LNCaP clone FGC (cell line): ENCODE results near the gene MUC15.

Source experiments
- DNase-seq: peaks from one replicate; pipeline ENCODE4 v3.0.0-alpha.2; 2011; ENCODE audit warnings: low read depth
- H3K4me3 ChIP-seq: 2 replicates; pipeline ENCODE4 v1.5.1; 2011; ENCODE audit warnings: mild to moderate bottlenecking, low read depth, low read length, control low read depth
- TF ChIP-seq, protein P1 (sequence below): IDR thresholded peaks from 2 replicates; pipeline ENCODE4 v1.5.1; 2012; ENCODE audit warnings: mild to moderate bottlenecking; ENCODE audit not compliant: control insufficient read depth, insufficient read depth; ENCODE audit errors: extremely low read depth

The MUC15 gene

GRCh38 chr11:26587073-26587472 is 15.0 kb upstream of the MUC15 start:
- H3K4me3 ChIP-seq, result no peak overlapping the region
- no peak for DNase-seq
- TF ChIP-seq, protein P1, sequence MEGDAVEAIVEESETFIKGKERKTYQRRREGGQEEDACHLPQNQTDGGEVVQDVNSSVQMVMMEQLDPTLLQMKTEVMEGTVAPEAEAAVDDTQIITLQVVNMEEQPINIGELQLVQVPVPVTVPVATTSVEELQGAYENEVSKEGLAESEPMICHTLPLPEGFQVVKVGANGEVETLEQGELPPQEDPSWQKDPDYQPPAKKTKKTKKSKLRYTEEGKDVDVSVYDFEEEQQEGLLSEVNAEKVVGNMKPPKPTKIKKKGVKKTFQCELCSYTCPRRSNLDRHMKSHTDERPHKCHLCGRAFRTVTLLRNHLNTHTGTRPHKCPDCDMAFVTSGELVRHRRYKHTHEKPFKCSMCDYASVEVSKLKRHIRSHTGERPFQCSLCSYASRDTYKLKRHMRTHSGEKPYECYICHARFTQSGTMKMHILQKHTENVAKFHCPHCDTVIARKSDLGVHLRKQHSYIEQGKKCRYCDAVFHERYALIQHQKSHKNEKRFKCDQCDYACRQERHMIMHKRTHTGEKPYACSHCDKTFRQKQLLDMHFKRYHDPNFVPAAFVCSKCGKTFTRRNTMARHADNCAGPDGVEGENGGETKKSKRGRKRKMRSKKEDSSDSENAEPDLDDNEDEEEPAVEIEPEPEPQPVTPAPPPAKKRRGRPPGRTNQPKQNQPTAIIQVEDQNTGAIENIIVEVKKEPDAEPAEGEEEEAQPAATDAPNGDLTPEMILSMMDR, result no peak

- H3K4me3 ChIP-seq, result no peak overlapping the region
- DNase-seq, result no peak
- TF ChIP-seq, protein P1, result no peak
Observed at GRCh38 chr11:26584818-26585217, 12.8 kb upstream of the MUC15 start.

GRCh38 chr11:26583550-26583949 is 11.5 kb upstream of the MUC15 start:
- H3K4me3 ChIP-seq, result no peak overlapping the region
- DNase-seq, result peak; percentile 79
- TF ChIP-seq, protein P1, result no peak

DNA sequence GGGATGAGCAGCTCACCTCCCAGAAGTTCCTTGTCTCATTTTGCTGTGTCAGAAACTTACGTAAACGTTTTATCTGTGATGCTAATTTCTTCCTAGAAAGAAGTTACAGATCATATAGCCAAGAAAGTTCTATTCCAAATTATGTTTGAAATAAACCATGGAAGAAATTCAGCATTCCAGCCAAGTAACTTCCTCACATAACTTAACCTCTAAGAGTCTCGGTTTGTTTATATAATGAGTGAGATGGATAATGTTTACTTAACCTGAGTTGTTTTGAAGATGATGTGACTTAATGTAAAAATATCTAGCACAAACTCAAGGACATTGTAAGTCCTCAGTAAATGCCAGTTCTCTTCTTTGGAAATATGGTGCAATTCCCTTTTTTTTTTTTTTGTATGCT is 8.9 kb upstream of the MUC15 start:
- no peak for DNase-seq
- TF ChIP-seq, protein P1, result no peak
- no peak overlapping the region for H3K4me3 ChIP-seq

DNA sequence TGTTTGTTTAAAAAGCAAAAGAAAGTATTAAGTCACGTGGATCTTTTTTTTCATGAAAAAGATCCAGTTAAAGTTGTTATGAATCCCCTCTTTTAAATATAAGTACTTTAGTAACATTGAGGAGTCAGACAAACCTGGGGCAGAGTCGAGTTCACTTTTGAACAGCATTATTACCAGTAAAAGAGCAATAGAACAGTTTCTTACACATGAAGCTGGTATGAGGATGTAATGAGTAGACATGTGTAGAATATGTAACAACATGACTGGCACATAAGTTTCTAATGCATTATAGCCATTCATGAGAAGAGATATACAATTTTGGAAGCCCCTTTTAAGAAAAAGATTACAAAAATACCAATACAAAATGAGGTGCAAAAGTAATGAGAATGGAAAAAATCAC is 7.6 kb upstream of the MUC15 start:
- TF ChIP-seq, protein P1, result no peak
- H3K4me3 ChIP-seq, result no peak overlapping the region
- no peak for DNase-seq

DNA sequence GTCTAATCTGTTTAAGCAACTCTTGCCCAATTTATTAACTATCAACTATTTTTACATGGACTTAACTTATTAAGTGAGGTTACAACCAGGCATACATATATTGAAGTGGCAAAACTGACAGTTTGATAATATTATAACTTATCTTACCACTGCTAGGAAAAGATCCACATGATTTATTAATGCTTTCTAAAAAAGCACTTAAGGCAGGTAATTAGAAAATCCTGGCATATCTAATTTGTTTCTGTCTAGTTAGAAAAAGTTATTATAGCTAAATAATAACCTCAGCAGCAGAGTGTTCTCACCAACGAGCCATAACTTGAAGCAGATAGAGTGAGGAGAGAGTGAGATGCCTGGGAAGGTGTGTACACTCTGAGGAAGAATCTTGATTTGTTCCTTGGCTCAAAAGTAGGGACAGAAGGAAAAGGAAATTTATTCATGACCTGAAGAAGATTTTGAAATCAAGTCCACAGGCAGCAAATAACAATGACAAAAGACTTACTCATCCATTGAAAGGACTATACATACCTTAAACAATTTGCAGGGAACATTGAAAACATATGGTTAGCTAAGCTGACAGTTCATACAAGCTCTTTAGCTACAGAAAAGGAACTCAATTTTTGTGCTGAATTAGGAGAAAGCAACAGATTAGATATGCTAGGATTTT is 7.1 kb upstream of the MUC15 start:
- no peak for DNase-seq
- TF ChIP-seq, protein P1, result no peak
- no peak overlapping the region for H3K4me3 ChIP-seq

GRCh38 chr11:26575946-26576345 is 3.9 kb upstream of the MUC15 start:
- TF ChIP-seq, protein P1, result no peak
- H3K4me3 ChIP-seq, result no peak overlapping the region
- DNase-seq, result no peak
